Mucosa of descending colon (tissue), 3 donors: Measurements from ENCODE around the gene CASK. TPM values are rescaled to one million over a fixed set of nuclear protein-coding genes. Genes with fewer than 3 reads are reported as not detected.

Experiments
- ATAC-seq: fragments of 200-7000 bp; cut with Tn5 transposase; one replicate; pipeline ENCODE4 v1.9.1; 2020; ENCODE audit warnings: mild to moderate bottlenecking, moderate library complexity
- DNase-seq, 3 donors: peaks; one replicate each; pipeline ENCODE4 v3.0.0-alpha.2; 2020
- H3K36me3 ChIP-seq: fragments of 200-600 bp; one replicate; pipeline ENCODE4 v1.8.0; 2021; ENCODE audit warnings: low read depth, mild to moderate bottlenecking
- H3K4me1 ChIP-seq: fragments of 200-600 bp; one replicate; pipeline ENCODE4 v1.8.0; 2021; ENCODE audit warnings: low read depth, mild to moderate bottlenecking
- H3K4me3 ChIP-seq: fragments of 200-600 bp; one replicate; pipeline ENCODE4 v1.8.0; 2021; ENCODE audit warnings: mild to moderate bottlenecking
- H3K9me3 ChIP-seq: fragments of 200-600 bp; one replicate; pipeline ENCODE4 v1.8.0; 2021; ENCODE audit warnings: mild to moderate bottlenecking
- intact Hi-C, 2 donors: fragments of 100-400 bp; cut with DNase I in 1 of 2; cut with micrococcal nuclease in 1 of 2; formaldehyde crosslinking; loops; one replicate each; pipeline versions ENCODE4 v1.11.0 to v1.11.1; 2022; cut with DNase I, micrococcal nuclease
- total RNA-seq, 3 donors: library from RNA; stranded (reverse); fragmentation: NEBNext Ultra II Directional in 2 of 3; extraction: Animal tissue kit (Norgen Biotek cat#: 25700) in 2 of 3; gene quantifications; one replicate each; pipeline versions ENCODE4 v1.2.1 to v1.2.4, GENCODE V29; 2021 to 2023
- TF ChIP-seq, protein P1 (sequence below): fragments of 200-600 bp; IDR thresholded peaks from one replicate; pipeline ENCODE4 v1.8.0; 2022; ENCODE audit warnings: antibody characterized with exemption, mild to moderate bottlenecking
- donor health status: DM: no; HTN: no; CAD: no; lungs with moderate emphysema.
- donor health status: DM: no; HTN: no; CAD: no.
- donor health status: DM: no; HTN: yes; CAD: no.

CASK gene
- total RNA-seq, 3 donors from 2014 or later = 50.6 to 108 (median 83.3) TPM

DNA sequence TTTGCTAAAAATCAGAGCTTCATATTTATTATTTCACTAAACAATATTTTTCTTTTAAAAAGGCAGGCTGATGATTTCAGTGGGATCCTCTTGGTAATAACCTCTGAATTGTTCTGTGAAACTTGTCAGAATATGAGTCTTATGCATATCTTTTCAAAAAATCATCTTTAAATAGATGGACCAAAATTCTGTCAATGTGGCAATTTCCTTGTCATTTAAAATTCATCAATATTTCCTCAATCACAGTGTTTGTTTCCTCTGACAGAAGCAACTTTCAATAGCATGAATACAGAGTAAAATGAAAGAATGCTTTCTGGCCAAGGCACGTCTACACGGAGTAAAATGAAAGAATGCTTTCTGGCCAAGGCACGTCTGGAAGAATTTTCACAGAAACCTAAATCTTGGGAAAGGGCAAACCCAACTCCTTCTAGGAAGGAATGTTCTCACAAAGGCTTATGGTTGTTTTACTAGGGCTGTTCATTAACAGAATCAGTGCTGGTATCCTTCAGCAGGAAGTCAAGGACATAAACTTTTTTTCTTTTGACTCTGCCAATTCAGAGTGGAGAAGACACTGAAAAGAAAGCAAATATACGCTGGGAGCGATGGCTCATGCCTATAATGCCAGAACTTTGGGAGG is 333.6 kb downstream of the CASK start:
- no peaks in the 10 kb centered on the region for H3K9me3 ChIP-seq
- intact Hi-C loops = no loop called here
- peak; percentile 68 for ATAC-seq

DNA sequence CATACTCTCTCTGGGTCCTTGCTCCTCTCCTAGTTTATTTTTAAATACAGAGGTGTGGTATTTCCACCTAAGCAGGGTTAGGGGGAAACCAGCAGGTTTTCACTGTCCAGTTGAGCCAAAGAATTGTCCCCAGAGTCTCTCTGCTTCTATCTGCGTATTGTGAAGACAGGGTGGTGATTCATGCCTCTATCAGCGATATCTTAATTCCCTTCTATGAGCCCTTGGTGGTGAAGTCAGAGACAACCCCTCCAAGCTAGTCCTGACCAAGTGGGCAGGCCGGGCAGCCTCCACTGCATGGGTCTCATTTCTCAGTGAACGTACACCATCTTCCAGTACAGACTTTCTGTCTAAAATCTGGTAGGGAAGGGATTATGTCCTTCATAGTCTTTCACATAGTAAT is 335.1 kb downstream of the CASK start:
- H3K9me3 ChIP-seq = no peaks in the 10 kb centered on the region
- ATAC-seq (no peak), DNase-seq (no peak)
- TF ChIP-seq, protein P1, sequence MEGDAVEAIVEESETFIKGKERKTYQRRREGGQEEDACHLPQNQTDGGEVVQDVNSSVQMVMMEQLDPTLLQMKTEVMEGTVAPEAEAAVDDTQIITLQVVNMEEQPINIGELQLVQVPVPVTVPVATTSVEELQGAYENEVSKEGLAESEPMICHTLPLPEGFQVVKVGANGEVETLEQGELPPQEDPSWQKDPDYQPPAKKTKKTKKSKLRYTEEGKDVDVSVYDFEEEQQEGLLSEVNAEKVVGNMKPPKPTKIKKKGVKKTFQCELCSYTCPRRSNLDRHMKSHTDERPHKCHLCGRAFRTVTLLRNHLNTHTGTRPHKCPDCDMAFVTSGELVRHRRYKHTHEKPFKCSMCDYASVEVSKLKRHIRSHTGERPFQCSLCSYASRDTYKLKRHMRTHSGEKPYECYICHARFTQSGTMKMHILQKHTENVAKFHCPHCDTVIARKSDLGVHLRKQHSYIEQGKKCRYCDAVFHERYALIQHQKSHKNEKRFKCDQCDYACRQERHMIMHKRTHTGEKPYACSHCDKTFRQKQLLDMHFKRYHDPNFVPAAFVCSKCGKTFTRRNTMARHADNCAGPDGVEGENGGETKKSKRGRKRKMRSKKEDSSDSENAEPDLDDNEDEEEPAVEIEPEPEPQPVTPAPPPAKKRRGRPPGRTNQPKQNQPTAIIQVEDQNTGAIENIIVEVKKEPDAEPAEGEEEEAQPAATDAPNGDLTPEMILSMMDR = no peak
- intact Hi-C loops = no loop called here
- no peaks in the 10 kb centered on the region for H3K4me1 ChIP-seq
- no peak overlapping the region for H3K4me3 ChIP-seq
- H3K36me3 ChIP-seq = no peaks in the 10 kb centered on the region

More for the DNA sequence above, 333.6 kb downstream of the CASK start:
- Histone ChIP-seq H3K4me3 (no peak overlapping the region), H3K4me1 (no peaks in the 10 kb centered on the region), H3K36me3 (no peaks in the 10 kb centered on the region)
- DNase-seq = no peak
- TF ChIP-seq, protein P1 = no peak

DNA sequence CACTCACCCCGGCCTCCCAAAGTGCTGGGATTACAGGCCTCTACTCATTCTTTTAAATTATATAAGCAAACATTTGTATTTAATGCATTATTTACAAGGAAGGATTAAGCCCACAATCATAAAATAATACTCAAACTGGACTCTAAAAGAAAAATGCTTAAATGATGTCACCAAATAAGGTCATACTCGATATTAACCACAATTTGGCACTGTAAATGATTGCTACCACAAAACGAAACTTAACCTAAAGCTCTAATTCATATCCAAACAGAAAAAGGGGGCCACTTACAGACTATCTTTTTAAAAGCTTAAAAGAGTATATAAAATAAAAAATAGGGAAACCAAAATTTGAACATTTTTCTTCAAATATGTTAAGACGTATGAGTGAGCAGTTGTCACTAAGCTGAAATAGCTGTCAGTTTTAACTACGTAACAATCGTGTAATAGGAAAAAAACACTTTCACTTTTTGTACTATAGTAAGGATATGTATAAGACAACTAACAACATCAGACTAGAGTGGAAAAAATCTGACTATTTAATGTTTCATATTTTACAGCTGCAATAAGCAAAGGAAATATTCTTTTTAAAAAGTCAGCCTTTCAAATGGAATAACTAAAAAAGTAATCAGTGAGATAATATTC is 342.8 kb downstream of the CASK start:
- Histone ChIP-seq H3K9me3 (no peaks in the 10 kb centered on the region), H3K36me3 (no peaks in the 10 kb centered on the region), H3K4me3 (no peak overlapping the region), H3K4me1 (no peaks in the 10 kb centered on the region)
- TF ChIP-seq, protein P1 = no peak
- intact Hi-C loops = no loop called here
- DNase-seq (no peak), ATAC-seq (no peak)

- no peaks in the 10 kb centered on the region for H3K9me3 ChIP-seq
- TF ChIP-seq, protein P1 = no peak
- no peaks in the 10 kb centered on the region for H3K36me3 ChIP-seq
- no peak overlapping the region for H3K4me3 ChIP-seq
- intact Hi-C loops = no loop called here
- H3K4me1 ChIP-seq = no peaks in the 10 kb centered on the region
- ATAC-seq (no peak), DNase-seq (no peak)
Observed at GRCh38 chrX:41563876-41564275, 359.5 kb downstream of the CASK start.

DNA sequence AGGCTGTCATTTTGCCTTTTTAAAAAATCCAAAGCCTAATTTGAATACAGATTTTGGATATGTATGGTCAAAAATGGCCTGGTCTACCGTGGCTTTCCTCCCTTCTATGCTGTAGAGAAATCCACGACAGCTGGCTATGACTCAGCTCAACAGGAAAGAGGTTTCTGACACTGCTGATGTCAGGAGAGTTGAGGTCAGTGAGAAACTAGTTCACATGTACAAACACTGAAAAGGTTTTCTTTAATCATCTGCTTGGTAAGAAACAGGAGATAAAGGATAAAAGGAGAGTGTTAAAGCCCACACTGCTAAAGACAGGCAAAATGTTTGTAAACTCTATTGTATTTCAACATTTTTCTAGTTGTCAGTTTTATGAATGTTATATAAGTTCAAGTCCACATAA is 362.3 kb downstream of the CASK start:
- H3K4me3 ChIP-seq = no peak overlapping the region
- TF ChIP-seq, protein P1 = no peak
- DNase-seq = peak in 1 of 3 donors; percentile 25
- ATAC-seq = peak; percentile 74
- no peaks in the 10 kb centered on the region for H3K36me3 ChIP-seq
- no peaks in the 10 kb centered on the region for H3K4me1 ChIP-seq
- no peaks in the 10 kb centered on the region for H3K9me3 ChIP-seq
- intact Hi-C loops = no loop called here
